GM18520 (cell line): ENCODE data around the gene PLEKHJ1.
A peak's percentile ranks its signal among the peaks of the same experiment; 100 is the strongest.

ENCODE experiments used
- ATAC-seq: cut with Tn5 transposase; IDR thresholded peaks from one replicate; pipeline ENCODE4 v1.9.1; 2021; ENCODE audit not compliant: unreplicated experiment

Gene PLEKHJ1

GRCh38 chr19:2270157-2270422 lies 34.0 kb upstream of the PLEKHJ1 start:
- ATAC-seq: no peak

DNA sequence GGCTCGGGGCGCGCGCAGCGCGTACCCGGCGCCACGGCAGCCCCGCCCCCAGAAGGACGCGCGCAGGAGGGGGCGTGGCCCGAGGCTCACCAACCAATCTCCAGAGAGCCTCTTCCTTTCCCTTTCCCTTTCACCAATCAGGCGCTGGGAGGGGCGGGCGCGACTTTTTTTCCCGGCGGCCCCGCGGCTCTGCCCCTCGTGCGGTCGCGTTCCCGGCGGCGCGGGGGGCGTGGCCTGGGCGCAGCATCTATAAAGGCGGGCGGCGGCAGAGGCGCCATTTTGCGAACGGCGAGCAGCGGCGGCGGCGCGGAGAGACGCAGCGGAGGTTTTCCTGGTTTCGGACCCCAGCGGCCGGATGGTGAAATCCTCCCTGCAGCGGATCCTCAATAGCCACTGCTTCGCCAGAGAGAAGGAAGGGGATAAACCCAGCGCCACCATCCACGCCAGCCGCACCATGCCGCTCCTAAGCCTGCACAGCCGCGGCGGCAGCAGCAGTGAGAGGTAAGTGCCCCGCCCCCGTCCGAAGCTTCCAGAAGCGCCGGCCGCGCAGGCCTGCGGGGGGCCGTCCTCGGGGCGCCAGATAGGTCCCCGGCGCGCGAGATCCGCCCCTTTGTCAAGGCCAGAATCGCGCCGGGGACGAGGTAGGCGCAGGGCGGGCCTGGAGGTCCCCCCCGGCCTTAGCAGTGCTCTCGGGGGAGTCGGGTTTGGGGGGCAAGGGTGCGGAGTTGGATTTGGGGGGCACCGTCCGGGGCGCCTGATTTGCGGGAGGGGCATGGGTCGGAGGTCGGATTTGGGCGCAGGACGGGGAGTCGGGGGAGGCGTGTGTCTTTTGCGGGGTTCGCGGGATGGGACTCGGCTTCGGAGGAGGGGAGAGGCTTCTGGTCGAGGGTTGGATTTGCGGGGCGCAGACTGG lies 33.4 kb upstream of the PLEKHJ1 start:
- peak; percentile 44 for ATAC-seq

GRCh38 chr19:2268861-2269243 lies 32.7 kb upstream of the PLEKHJ1 start:
- no peak for ATAC-seq

DNA sequence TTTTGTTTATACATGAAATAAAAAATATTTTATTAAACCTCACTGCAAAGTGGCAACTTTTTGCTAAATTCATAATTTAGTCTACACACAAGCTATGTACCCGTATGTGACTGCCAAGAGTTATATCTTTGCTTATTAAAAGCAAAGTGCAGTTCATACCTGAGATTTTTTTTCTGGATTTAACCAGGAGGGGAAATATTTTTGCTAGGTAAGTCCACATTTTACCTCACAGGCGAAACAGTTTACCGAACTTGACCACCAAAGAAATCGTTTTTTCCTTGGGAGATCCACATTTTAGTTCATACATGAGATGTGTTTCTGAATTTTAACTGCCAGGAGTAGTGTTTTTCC lies 32.3 kb upstream of the PLEKHJ1 start:
- no peak for ATAC-seq

DNA sequence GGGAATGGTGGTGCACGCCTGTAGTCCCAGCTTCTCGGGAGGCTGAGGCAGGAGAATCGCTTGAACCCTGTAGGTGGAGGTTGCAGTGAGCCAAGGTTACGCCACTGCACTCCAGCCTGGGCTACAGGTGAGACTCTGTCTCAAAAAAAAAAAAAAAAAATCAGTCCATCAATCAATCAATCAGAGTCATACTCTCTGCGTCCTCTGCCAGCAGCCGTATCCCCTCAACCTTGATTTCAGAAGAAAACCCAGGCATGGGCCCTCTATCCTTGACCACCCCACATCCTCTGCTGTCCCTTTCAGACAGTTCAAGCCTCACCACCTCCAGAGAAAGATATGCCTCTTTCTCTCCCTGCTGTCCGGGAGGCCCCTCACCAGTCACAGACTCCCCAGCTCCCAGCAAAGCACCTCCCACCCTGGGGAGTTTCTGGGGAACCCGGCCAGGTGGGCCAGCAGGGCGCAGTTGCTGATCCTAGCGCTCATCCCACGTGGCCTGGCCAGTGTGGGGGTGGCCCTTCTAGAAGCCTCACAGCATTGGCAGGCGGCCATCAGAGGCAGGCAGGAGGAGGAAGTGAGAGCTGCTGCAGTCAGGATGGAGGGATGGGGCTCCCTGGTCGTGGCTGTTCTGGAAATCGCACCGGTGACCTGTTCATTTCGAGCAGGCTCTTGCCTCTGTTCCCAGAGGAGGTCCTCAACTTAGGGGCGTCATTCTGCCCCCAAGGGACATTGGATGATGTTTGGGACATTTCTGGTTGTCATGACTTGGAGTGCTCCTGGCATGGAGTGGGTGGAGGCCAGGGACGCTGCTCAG lies 30.3 kb upstream of the PLEKHJ1 start:
- ATAC-seq: no peak

DNA sequence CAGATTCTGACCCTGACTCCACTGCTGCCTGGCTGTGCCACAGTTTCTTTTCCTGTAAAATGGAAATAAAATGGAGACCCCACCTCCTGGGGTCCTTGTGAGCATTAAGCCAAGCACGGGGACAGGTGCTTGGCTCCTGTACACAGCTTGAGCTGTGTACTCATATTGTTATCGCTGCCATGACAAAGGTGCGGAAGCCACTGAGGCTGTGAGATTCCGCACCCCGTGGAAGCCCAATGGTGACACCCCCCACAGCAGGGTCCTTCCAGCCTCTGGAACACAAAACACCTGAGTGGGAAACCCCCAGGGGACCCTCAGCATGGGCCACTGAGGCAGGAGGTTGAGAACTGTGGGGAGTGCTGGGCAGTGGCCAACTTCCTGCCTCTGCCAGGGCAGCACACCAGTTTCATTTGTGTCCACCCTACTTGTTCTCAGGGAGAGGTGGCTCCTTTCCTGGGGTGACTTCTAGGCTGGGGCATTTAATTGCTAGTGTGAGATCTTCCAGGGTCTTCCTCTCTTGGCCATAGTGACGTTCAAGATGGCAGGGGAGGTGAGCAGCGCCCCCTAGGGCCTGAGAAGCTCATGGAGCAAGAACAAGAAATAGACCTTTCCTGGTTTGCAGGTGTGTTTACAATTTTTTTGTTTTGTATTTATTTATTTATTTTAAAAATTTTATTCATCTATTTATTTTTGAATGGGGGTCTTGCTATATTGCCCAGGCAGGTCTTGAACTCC lies 25.5 kb upstream of the PLEKHJ1 start:
- no peak for ATAC-seq

- no peak for ATAC-seq
Measured at GRCh38 chr19:2260341-2260805, 24.2 kb upstream of the PLEKHJ1 start.

DNA sequence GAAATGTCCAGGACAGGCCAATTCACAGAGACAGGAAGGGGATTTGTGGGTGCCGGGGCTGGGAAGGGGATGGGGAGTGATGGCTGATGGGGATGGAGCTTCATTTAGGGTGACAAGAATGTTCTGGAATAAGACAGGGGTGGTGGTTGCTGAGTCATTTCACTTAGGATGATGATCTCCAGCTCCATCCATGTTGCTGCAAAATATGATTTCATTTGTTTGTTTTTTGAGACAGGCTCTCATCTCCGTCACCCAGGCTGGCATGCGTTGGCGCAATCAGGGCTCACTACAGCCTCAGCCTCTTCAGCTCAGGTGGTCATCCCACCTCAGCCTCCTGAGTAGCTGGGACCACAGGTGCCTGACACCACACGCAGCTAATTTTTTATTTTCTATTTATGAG lies 23.2 kb upstream of the PLEKHJ1 start:
- ATAC-seq: no peak

- ATAC-seq: no peak
Measured at GRCh38 chr19:2255982-2256685, 20.0 kb upstream of the PLEKHJ1 start, which contains the start of gene JSRP1. Gene JSRP1 (minus strand): TSS chr19:2256417. CDS start chr19:2255314, 1,103 bp downstream.

DNA sequence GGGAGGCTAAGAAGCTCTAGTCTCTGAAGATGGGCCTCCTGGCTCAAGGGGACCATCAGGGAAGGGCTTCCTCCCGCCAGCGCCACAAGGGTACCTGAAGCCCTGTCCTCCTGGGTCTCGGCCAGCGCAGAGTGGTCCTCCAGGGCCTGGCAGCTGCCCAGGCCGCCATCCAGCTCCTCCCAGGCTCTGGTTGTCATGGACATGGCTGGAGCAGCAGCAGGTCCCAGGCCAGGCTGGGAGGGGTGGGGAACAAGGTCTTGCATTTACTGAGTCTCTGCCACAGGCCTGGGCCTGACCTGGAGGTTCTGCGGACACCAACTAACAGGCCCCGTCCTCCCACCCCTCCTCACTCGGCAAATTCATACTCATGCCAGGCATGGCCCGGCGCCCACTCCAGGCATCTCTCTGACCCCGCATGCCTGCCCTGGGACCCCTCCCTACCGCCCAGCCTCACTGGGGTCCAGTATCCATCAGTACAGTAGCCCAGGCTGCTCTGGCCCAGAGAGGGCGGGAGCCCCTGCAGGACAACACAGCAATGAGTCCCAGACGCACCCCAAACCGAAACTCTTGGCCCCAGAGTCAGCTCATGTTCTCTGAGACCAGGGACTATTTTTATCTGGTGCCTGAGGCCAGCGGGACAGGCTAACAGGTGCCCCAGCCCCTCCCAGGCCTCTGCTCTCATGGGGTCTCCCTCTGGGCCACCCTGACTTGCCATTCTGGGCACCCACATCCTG lies 19.1 kb upstream of the PLEKHJ1 start:
- no peak for ATAC-seq

DNA sequence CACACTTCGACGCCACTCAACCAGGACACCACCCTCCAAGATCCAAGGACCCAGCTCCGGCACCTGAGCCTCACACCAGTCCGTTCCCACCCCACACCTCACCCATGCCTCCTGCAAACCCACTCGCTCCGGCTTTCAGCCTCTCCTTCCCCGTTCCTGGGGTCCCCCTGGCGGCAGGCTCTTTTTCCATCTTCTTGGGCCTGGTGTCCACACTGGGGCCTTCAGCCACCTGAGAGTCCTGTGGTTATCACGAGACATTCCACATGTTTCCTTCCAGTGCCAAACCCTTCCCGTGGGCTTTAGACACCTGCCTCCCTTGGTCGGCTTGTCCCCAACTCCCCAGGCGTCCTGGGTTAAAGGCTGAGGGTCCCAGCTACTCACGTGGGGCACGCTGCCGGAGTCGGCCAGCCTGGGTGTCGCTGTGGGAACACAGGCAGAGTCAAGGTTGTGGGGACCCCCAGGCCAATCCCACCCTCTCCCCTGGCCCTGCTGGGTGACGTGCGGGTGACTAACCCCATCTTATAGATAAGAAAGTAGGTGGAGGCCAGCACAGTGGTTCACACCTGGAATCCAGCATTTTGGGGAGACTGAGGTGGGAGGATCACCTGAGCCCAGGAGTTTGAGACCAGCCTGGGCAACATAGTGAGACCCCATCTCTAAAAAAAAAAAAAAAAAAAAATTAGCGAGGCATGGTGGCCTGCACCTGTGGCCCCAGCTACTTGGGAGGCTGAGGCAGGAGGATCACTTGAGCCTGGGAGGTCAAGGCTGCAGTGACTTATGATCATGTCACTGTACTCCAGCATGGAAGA lies 18.1 kb upstream of the PLEKHJ1 start:
- ATAC-seq: no peak

DNA sequence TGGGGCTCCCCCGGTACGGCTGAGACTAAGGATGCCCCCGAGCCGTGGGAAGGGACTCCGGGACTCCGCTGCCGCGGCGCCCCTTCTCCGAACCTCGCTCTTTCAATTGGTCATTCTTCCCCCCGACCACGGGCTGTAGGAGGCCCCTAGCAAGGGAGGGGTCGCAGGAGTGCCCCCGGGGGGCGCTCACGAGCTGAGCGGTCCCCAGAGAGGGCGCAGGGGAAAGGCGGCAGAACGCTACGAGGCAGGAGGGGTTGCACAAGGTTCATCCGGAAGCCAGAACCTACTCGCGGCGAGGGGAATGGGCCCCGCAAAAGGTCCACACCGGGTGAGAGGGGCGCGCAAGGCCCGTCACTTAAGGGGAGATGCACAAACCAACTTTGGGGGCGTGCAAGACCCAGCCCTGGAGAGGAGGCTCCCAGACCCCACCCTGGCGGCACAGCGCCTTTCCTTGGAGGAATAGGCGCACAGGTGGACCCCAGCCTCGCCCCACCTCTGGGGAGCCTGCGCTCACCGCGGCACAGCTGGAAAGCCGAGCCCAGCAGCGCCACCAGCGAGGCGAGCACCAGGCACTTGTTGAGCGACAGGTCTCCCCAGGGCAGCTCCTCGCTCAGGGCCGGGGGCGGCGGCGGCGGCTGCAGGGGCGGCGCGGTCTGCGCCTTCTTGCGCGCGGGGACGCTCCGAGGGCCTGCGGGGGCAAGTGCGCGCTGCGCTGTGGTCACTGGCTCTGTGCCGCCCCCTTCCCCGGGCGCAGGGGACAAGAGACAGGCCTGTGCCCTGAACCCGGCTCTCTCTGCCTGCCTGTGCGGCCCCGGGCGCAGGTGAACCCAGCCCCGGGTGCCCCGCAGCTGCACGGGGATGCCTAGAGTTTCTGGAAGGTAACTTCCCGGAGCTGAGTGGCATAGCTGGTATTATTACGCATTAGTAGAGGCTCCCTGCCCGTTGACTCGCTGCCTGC lies 17.3 kb upstream of the PLEKHJ1 start:
- ATAC-seq: no peak

DNA sequence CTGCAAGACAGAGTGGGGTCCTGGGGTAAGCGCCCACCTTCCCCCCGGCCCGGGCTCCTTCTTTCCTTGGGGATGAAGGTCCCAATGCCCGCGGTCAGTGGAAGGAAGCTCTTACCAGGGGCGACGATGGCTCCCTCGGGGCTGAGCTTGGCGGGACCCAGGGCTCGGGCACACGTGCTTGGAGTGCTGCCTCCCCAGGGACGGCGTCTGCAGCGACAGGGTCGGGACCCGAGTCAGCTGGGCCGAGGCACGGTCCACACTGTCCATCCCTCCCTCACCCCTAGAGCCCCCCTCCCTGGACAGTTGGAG lies 16.6 kb upstream of the PLEKHJ1 start:
- no peak for ATAC-seq

DNA sequence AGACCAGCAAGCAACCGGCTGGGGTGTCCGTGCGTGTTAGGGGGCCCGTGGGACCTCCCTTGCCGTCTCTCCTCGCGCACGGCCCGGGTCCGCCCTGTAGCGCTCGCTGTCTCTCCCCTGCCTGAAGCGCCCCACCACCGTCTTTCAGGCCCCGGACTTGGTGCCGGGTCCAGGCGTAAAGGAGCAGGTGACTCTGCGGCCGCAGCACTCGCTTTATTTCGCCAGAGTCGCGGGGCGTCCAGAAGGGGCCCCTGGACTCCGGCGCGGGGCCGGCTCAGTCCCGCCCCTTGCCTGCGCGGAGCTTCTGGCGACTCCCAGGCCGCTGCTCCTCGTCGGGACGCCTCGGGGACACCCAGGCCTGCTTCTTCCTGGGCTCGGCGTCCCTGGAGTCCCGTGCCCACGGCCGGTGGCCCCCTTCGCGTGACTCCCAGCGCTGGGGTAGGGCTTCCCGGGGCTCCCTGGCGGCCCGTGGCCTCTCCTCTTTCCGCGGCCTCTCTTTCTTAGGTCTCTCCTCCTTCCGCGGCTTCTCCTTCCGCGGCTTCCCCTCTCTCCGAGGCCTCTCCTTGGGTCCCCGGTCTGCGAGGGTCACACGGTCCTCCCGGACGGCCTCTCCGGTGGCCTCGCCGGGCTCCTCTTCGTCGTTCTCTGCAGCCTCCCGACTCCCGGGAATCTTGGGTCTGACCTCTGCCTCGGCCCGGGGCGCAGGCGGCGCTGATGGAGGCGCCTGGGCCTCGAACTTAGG lies 16.1 kb upstream of the PLEKHJ1 start:
- ATAC-seq: no peak

DNA sequence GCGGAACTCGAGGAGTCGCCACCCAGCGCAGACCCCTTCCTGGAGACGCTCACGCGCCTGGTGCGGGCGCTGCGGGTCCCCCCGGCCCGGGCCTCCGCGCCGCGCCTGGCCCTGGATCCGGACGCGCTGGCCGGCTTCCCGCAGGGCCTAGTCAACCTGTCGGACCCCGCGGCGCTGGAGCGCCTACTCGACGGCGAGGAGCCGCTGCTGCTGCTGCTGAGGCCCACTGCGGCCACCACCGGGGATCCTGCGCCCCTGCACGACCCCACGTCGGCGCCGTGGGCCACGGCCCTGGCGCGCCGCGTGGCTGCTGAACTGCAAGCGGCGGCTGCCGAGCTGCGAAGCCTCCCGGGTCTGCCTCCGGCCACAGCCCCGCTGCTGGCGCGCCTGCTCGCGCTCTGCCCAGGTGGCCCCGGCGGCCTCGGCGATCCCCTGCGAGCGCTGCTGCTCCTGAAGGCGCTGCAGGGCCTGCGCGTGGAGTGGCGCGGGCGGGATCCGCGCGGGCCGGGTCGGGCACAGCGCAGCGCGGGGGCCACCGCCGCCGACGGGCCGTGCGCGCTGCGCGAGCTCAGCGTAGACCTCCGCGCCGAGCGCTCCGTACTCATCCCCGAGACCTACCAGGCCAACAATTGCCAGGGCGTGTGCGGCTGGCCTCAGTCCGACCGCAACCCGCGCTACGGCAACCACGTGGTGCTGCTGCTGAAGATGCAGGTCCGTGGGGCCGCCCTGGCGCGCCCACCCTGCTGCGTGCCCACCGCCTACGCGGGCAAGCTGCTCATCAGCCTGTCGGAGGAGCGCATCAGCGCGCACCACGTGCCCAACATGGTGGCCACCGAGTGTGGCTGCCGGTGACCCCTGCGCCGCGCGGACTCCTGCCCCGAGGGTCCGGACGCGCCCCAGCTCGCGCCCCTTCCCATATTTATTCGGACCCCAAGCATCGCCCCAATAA lies 15.3 kb upstream of the PLEKHJ1 start:
- no peak for ATAC-seq

GRCh38 chr19:2250766-2251105 lies 14.6 kb upstream of the PLEKHJ1 start:
- ATAC-seq: no peak
